ENCODE measurements around the gene ANKRD53.

The ANKRD53 gene

DNA sequence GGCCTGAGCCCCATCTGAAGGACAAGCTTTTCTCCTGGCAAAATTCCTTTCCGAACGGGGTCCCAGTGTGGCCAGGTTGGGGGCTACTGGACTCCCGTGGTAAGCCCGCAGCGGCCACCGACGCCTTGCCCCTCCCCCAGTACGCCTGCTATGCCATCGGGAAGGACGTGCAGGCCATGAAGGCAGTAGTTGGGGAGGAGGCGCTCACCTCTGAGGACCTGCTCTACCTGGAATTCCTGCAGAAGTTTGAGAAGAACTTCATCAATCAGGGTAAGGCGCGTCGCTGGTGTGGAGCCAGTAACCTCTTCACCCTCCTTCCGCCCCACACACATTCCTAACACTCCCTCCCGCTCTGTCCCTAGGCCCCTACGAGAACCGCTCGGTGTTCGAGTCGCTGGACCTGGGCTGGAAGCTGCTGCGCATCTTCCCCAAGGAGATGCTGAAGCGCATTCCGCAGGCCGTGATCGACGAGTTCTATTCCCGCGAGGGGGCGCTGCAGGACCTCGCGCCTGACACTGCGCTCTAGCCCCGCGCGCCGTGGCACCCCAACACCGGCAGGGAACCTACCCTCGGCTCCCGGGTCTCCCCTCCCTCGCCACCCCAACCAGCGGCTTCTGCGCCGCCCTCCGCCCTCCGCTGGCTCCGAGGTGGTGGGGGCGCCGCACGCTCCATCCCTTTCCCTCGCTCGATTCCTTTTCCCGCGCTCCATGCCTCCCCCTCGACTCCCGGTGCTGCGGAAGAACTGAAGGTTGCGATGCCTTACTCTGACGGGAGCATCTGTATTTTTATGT is 13.6 kb upstream of the ANKRD53 start:
- no peak overlapping the region for H3K27ac ChIP-seq (ENCODE audit: low read length, poor library complexity, severe bottlenecking)
- peak overlapping the region; percentile 29 for H2AFZ ChIP-seq (ENCODE audit: low read depth, low read length)
- H2BK120ac ChIP-seq (ENCODE audit: low read depth, low read length), result no peak overlapping the region
- no peak overlapping the region for H3K14ac ChIP-seq (ENCODE audit: low read length in 2 of 2)
- H3K27me3 ChIP-seq (ENCODE audit: control insufficient read depth in 1 of 2, insufficient read depth in 1 of 2, low read length in 2 of 2), result peaks cover 39 to 43% of the 10 kb centered on the region in 2 experiments
- no peak overlapping the region for H2BK12ac ChIP-seq (ENCODE audit: low read length in 2 of 2)
- H2BK5ac ChIP-seq (ENCODE audit: low read depth, low read length, poor library complexity, severe bottlenecking), result no peak overlapping the region
- H3K4me2 ChIP-seq (ENCODE audit: low read length, poor library complexity, severe bottlenecking), result peak overlapping the region; percentile 75
- H3K4me3 ChIP-seq (ENCODE audit: insufficient read depth in 1 of 2, low read depth in 1 of 2, low read length in 2 of 2), result peak overlapping the region; percentile 32 to 78
- H3K23ac ChIP-seq (ENCODE audit: low read length in 2 of 2), result no peak overlapping the region
- peak overlapping the region; percentile 71 for H4K8ac ChIP-seq (ENCODE audit: low read length)
- no peak overlapping the region for H2AK5ac ChIP-seq (ENCODE audit: low read length, severe bottlenecking)
- no peak overlapping the region for H3K4ac ChIP-seq (ENCODE audit: low read depth in 1 of 2, low read length in 2 of 2)
- H3K9ac ChIP-seq (ENCODE audit: low read length), result peak overlapping the region; percentile 70
- DNase-seq, result peak; percentile 65
- H3K79me1 ChIP-seq (replicated peaks; ENCODE audit: low read length, poor library complexity, severe bottlenecking), result no peaks in the 10 kb centered on the region
- no peaks in the 10 kb centered on the region for H3K9me3 ChIP-seq (ENCODE audit: control insufficient read depth, low read length)
- WGBS, result 10% methylated on average over 49 of the region's 59 CpGs
- H2BK15ac ChIP-seq (ENCODE audit: low read depth, poor library complexity, severe bottlenecking), result no peak overlapping the region
- H3K4me1 ChIP-seq (ENCODE audit: control insufficient read depth, insufficient read depth, low read depth, low read length), result peaks cover 7% of the 10 kb centered on the region
- H3K36me3 ChIP-seq (ENCODE audit: control insufficient read depth in 1 of 2, insufficient read depth in 2 of 2, low read depth in 1 of 2, low read length in 2 of 2), result no peaks in the 10 kb centered on the region
- no peak overlapping the region for H4K91ac ChIP-seq (ENCODE audit: low read length)
- no peak overlapping the region for H3K18ac ChIP-seq (ENCODE audit: low read depth in 1 of 2, low read length in 2 of 2)

- Histone ChIP-seq H3K27me3 (ENCODE audit: control insufficient read depth in 1 of 2, insufficient read depth in 1 of 2, low read length in 2 of 2) (peaks cover 39 to 43% of the 10 kb centered on the region in 2 experiments), H3K79me1 (replicated peaks; ENCODE audit: low read length, poor library complexity, severe bottlenecking) (no peaks in the 10 kb centered on the region), H3K36me3 (ENCODE audit: control insufficient read depth in 1 of 2, insufficient read depth in 2 of 2, low read depth in 1 of 2, low read length in 2 of 2) (no peaks in the 10 kb centered on the region), H3K23ac (ENCODE audit: low read length in 2 of 2) (no peak overlapping the region), H4K91ac (ENCODE audit: low read length) (no peak overlapping the region), H3K27ac (ENCODE audit: low read length, poor library complexity, severe bottlenecking) (no peak overlapping the region), H2BK12ac (ENCODE audit: low read length in 2 of 2) (no peak overlapping the region), H3K4me1 (ENCODE audit: control insufficient read depth, insufficient read depth, low read depth, low read length) (peaks cover 7% of the 10 kb centered on the region), H2BK5ac (ENCODE audit: low read depth, low read length, poor library complexity, severe bottlenecking) (no peak overlapping the region), H3K14ac (ENCODE audit: low read length in 2 of 2) (no peak overlapping the region), H3K18ac (ENCODE audit: low read depth in 1 of 2, low read length in 2 of 2) (no peak overlapping the region), H2AK5ac (ENCODE audit: low read length, severe bottlenecking) (no peak overlapping the region), H2AFZ (ENCODE audit: low read depth, low read length) (no peak overlapping the region), H4K8ac (ENCODE audit: low read length) (no peak overlapping the region), H2BK15ac (ENCODE audit: low read depth, poor library complexity, severe bottlenecking) (no peak overlapping the region), H3K4ac (ENCODE audit: low read depth in 1 of 2, low read length in 2 of 2) (no peak overlapping the region), H3K4me2 (ENCODE audit: low read length, poor library complexity, severe bottlenecking) (no peak overlapping the region), H3K9ac (ENCODE audit: low read length) (peak overlapping the region; percentile 70), H2BK120ac (ENCODE audit: low read depth, low read length) (no peak overlapping the region), H3K4me3 (ENCODE audit: insufficient read depth in 1 of 2, low read depth in 1 of 2, low read length in 2 of 2) (peak overlapping the region in 1 of 2 experiments; percentile 78), H3K9me3 (ENCODE audit: control insufficient read depth, low read length) (no peaks in the 10 kb centered on the region)
- WGBS, result 84% methylated on average over 14 of the region's 14 CpGs
- DNase-seq, result no peak
Observed at GRCh38 chr2:70965506-70965905, 12.9 kb upstream of the ANKRD53 start.

GRCh38 chr2:70966681-70967080 is 11.7 kb upstream of the ANKRD53 start:
- H3K18ac ChIP-seq (ENCODE audit: low read depth in 1 of 2, low read length in 2 of 2), result no peak overlapping the region
- no peak overlapping the region for H2BK5ac ChIP-seq (ENCODE audit: low read depth, low read length, poor library complexity, severe bottlenecking)
- DNase-seq, result no peak
- H4K8ac ChIP-seq (ENCODE audit: low read length), result no peak overlapping the region
- WGBS, result 72% methylated on average over 3 of the region's 4 CpGs
- H3K27me3 ChIP-seq (ENCODE audit: control insufficient read depth in 1 of 2, insufficient read depth in 1 of 2, low read length in 2 of 2), result peaks cover 32 to 37% of the 10 kb centered on the region in 2 experiments
- no peak overlapping the region for H3K23ac ChIP-seq (ENCODE audit: low read length in 2 of 2)
- no peaks in the 10 kb centered on the region for H3K36me3 ChIP-seq (ENCODE audit: control insufficient read depth in 1 of 2, insufficient read depth in 2 of 2, low read depth in 1 of 2, low read length in 2 of 2)
- no peak overlapping the region for H2AK5ac ChIP-seq (ENCODE audit: low read length, severe bottlenecking)
- no peaks in the 10 kb centered on the region for H3K9me3 ChIP-seq (ENCODE audit: control insufficient read depth, low read length)
- no peak overlapping the region for H3K4me3 ChIP-seq (ENCODE audit: insufficient read depth in 1 of 2, low read depth in 1 of 2, low read length in 2 of 2)
- H2AFZ ChIP-seq (ENCODE audit: low read depth, low read length), result no peak overlapping the region
- no peak overlapping the region for H2BK12ac ChIP-seq (ENCODE audit: low read length in 2 of 2)
- no peaks in the 10 kb centered on the region for H3K79me1 ChIP-seq (replicated peaks; ENCODE audit: low read length, poor library complexity, severe bottlenecking)
- no peak overlapping the region for H2BK120ac ChIP-seq (ENCODE audit: low read depth, low read length)
- H3K14ac ChIP-seq (ENCODE audit: low read length in 2 of 2), result no peak overlapping the region
- H4K91ac ChIP-seq (ENCODE audit: low read length), result no peak overlapping the region
- H2BK15ac ChIP-seq (ENCODE audit: low read depth, poor library complexity, severe bottlenecking), result no peak overlapping the region
- no peak overlapping the region for H3K27ac ChIP-seq (ENCODE audit: low read length, poor library complexity, severe bottlenecking)
- peaks cover 7% of the 10 kb centered on the region for H3K4me1 ChIP-seq (ENCODE audit: control insufficient read depth, insufficient read depth, low read depth, low read length)
- H3K9ac ChIP-seq (ENCODE audit: low read length), result no peak overlapping the region
- no peak overlapping the region for H3K4ac ChIP-seq (ENCODE audit: low read depth in 1 of 2, low read length in 2 of 2)
- no peak overlapping the region for H3K4me2 ChIP-seq (ENCODE audit: low read length, poor library complexity, severe bottlenecking)

- Histone ChIP-seq H3K18ac (ENCODE audit: low read depth in 1 of 2, low read length in 2 of 2) (no peak overlapping the region), H3K27me3 (ENCODE audit: control insufficient read depth in 1 of 2, insufficient read depth in 1 of 2, low read length in 2 of 2) (peaks cover 27 to 35% of the 10 kb centered on the region in 2 experiments), H3K9ac (ENCODE audit: low read length) (no peak overlapping the region), H3K36me3 (ENCODE audit: control insufficient read depth in 1 of 2, insufficient read depth in 2 of 2, low read depth in 1 of 2, low read length in 2 of 2) (no peaks in the 10 kb centered on the region), H3K79me1 (replicated peaks; ENCODE audit: low read length, poor library complexity, severe bottlenecking) (no peaks in the 10 kb centered on the region), H2AK5ac (ENCODE audit: low read length, severe bottlenecking) (no peak overlapping the region), H2BK15ac (ENCODE audit: low read depth, poor library complexity, severe bottlenecking) (no peak overlapping the region), H2BK5ac (ENCODE audit: low read depth, low read length, poor library complexity, severe bottlenecking) (no peak overlapping the region), H3K4me2 (ENCODE audit: low read length, poor library complexity, severe bottlenecking) (no peak overlapping the region), H3K4me3 (ENCODE audit: insufficient read depth in 1 of 2, low read depth in 1 of 2, low read length in 2 of 2) (no peak overlapping the region), H2BK120ac (ENCODE audit: low read depth, low read length) (no peak overlapping the region), H2BK12ac (ENCODE audit: low read length in 2 of 2) (no peak overlapping the region), H4K91ac (ENCODE audit: low read length) (no peak overlapping the region), H3K27ac (ENCODE audit: low read length, poor library complexity, severe bottlenecking) (no peak overlapping the region), H2AFZ (ENCODE audit: low read depth, low read length) (no peak overlapping the region), H3K23ac (ENCODE audit: low read length in 2 of 2) (no peak overlapping the region), H3K4me1 (ENCODE audit: control insufficient read depth, insufficient read depth, low read depth, low read length) (peaks cover 7% of the 10 kb centered on the region), H4K8ac (ENCODE audit: low read length) (no peak overlapping the region), H3K4ac (ENCODE audit: low read depth in 1 of 2, low read length in 2 of 2) (no peak overlapping the region), H3K14ac (ENCODE audit: low read length in 2 of 2) (no peak overlapping the region), H3K9me3 (ENCODE audit: control insufficient read depth, low read length) (no peaks in the 10 kb centered on the region)
- WGBS, result 40% methylated on average over 1 of the region's 4 CpGs
- DNase-seq, result no peak
Observed at GRCh38 chr2:70967189-70967588, 11.2 kb upstream of the ANKRD53 start.

All from mesenchymal stem cell (in vitro differentiated cells and primary cell).